SK-N-SH treated with all-trans-retinoic acid at 6 μM for 48 hours (cell line): ENCODE data around the gene PHF13.
A peak's percentile ranks its signal among the peaks of the same experiment; 100 is the strongest.

Source experiments
- ATAC-seq: fragments of 200-7000 bp; cut with Tn5 transposase; 3 replicates; pipeline ENCODE4 v1.9.1; 2020; ENCODE audit warnings: mild to moderate bottlenecking, moderate library complexity
- ARNTL ChIP-seq: fragments of 450-650 bp; formaldehyde crosslinking; IDR thresholded peaks from 2 replicates; pipeline ENCODE4 v1.5.0; 2020; ENCODE audit warnings: low read depth, mild to moderate bottlenecking, moderate library complexity, borderline replicate concordance
- BACH2 ChIP-seq: fragments of 250-450 bp; sonication (Bioruptor Pico); IDR thresholded peaks from 2 replicates; pipeline ENCODE4 v1.9.0; 2021; ENCODE audit warnings: mild to moderate bottlenecking, borderline replicate concordance
- CSDC2 ChIP-seq: fragments of 250-450 bp; sonication (Bioruptor Pico); IDR thresholded peaks from 2 replicates; pipeline ENCODE4 v1.5.0; 2020; ENCODE audit warnings: mild to moderate bottlenecking, moderate library complexity
- ESRRG ChIP-seq: fragments of 250-450 bp; sonication (Bioruptor Pico); IDR thresholded peaks from 2 replicates; pipeline ENCODE4 v1.6.1; 2021; ENCODE audit warnings: mild to moderate bottlenecking
- GLIS3 ChIP-seq: fragments of 250-450 bp; sonication (Bioruptor Pico); IDR thresholded peaks from 2 replicates; pipeline ENCODE4 v1.5.0; 2020; ENCODE audit warnings: mild to moderate bottlenecking, moderate library complexity
- ISL1 ChIP-seq: fragments of 250-450 bp; sonication (Bioruptor Pico); IDR thresholded peaks from 2 replicates; pipeline ENCODE4 v2.1.2; 2022; ENCODE audit warnings: mild to moderate bottlenecking, moderate library complexity
- OSR1 ChIP-seq: fragments of 250-450 bp; sonication (Bioruptor Pico); IDR thresholded peaks from 2 replicates; pipeline ENCODE4 v1.8.0; 2022; ENCODE audit warnings: moderate library complexity, mild to moderate bottlenecking, inconsistent platforms
- PPARA ChIP-seq: fragments of 250-450 bp; sonication (Bioruptor Pico); IDR thresholded peaks from 2 replicates; pipeline ENCODE4 v1.5.0; 2020; ENCODE audit warnings: mild to moderate bottlenecking, borderline replicate concordance
- RARB ChIP-seq: fragments of 250-450 bp; sonication (Bioruptor Pico); IDR thresholded peaks from 2 replicates; pipeline ENCODE4 v1.8.0; 2021; ENCODE audit warnings: mild to moderate bottlenecking, moderate library complexity
- TCF4 ChIP-seq: fragments of 250-450 bp; sonication (Bioruptor Pico); IDR thresholded peaks from 2 replicates; pipeline ENCODE4 v1.8.0; 2021; ENCODE audit warnings: mild to moderate bottlenecking, moderate library complexity, borderline replicate concordance
- TOX ChIP-seq: fragments of 250-450 bp; sonication (Bioruptor Pico); IDR thresholded peaks from 2 replicates; pipeline ENCODE4 v1.8.0; 2021; ENCODE audit warnings: mild to moderate bottlenecking, moderate library complexity, borderline replicate concordance
- ZC3H10 ChIP-seq: fragments of 250-450 bp; sonication (Bioruptor Pico); IDR thresholded peaks from 2 replicates; pipeline ENCODE4 v1.5.1; 2021; ENCODE audit warnings: mild to moderate bottlenecking, moderate library complexity
- ZFP3 ChIP-seq: fragments of 250-450 bp; sonication (Bioruptor Pico); IDR thresholded peaks from 2 replicates; pipeline ENCODE4 v1.5.0; 2020; ENCODE audit warnings: mild to moderate bottlenecking, moderate library complexity
- ZFP30 ChIP-seq: fragments of 450-650 bp; formaldehyde crosslinking; IDR thresholded peaks from 2 replicates; pipeline ENCODE4 v1.5.0; 2022; ENCODE audit warnings: mild to moderate bottlenecking, moderate library complexity
- ZNF70 ChIP-seq: fragments of 450-650 bp; formaldehyde crosslinking; IDR thresholded peaks from 2 replicates; pipeline ENCODE4 v1.5.0; 2020; ENCODE audit warnings: mild to moderate bottlenecking, moderate library complexity
- ZNF8 ChIP-seq: fragments of 450-650 bp; formaldehyde crosslinking; IDR thresholded peaks from 2 replicates; pipeline ENCODE4 v1.5.0; 2020; ENCODE audit warnings: mild to moderate bottlenecking, moderate library complexity
- TF ChIP-seq, protein P1 (sequence below): fragments of 250-450 bp; sonication (Bioruptor Pico); IDR thresholded peaks from 2 replicates; pipeline ENCODE4 v1.8.0; 2020; ENCODE audit warnings: mild to moderate bottlenecking, moderate library complexity, borderline replicate concordance
- TF ChIP-seq, protein P2 (sequence below): fragments of 250-450 bp; sonication (Bioruptor Pico); IDR thresholded peaks from 2 replicates; pipeline ENCODE4 v1.5.0; 2020; ENCODE audit warnings: mild to moderate bottlenecking, moderate library complexity
- TF ChIP-seq, protein P3 (sequence below): fragments of 250-450 bp; sonication (Bioruptor Pico); IDR thresholded peaks from 2 replicates; pipeline ENCODE4 v1.5.1; 2021; ENCODE audit warnings: mild to moderate bottlenecking, moderate library complexity
- TF ChIP-seq, protein P4 (sequence below): fragments of 250-450 bp; sonication (Bioruptor Pico); IDR thresholded peaks from 2 replicates; pipeline ENCODE4 v1.8.0; 2021; ENCODE audit warnings: low read depth, mild to moderate bottlenecking, moderate library complexity, borderline replicate concordance

PHF13 gene

GRCh38 chr1:6623269-6623965, 9.9 kb downstream of the PHF13 start:
- TF ChIP-seq ZNF70 (CRISPR knock-in tag) (no peak), TOX (CRISPR knock-in tag) (no peak), ZNF8 (CRISPR knock-in tag) (no peak), GLIS3 (CRISPR knock-in tag) (no peak), TCF4 (CRISPR knock-in tag) (no peak), CSDC2 (no peak), ZC3H10 (no peak), ESRRG (CRISPR knock-in tag) (no peak), ZFP3 (CRISPR knock-in tag) (no peak), ARNTL (CRISPR knock-in tag) (no peak), PPARA (no peak)
- TF ChIP-seq, protein P1, sequence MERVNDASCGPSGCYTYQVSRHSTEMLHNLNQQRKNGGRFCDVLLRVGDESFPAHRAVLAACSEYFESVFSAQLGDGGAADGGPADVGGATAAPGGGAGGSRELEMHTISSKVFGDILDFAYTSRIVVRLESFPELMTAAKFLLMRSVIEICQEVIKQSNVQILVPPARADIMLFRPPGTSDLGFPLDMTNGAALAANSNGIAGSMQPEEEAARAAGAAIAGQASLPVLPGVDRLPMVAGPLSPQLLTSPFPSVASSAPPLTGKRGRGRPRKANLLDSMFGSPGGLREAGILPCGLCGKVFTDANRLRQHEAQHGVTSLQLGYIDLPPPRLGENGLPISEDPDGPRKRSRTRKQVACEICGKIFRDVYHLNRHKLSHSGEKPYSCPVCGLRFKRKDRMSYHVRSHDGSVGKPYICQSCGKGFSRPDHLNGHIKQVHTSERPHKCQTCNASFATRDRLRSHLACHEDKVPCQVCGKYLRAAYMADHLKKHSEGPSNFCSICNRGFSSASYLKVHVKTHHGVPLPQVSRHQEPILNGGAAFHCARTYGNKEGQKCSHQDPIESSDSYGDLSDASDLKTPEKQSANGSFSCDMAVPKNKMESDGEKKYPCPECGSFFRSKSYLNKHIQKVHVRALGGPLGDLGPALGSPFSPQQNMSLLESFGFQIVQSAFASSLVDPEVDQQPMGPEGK (CRISPR knock-in tag) = no peak
- TF ChIP-seq, protein P2, sequence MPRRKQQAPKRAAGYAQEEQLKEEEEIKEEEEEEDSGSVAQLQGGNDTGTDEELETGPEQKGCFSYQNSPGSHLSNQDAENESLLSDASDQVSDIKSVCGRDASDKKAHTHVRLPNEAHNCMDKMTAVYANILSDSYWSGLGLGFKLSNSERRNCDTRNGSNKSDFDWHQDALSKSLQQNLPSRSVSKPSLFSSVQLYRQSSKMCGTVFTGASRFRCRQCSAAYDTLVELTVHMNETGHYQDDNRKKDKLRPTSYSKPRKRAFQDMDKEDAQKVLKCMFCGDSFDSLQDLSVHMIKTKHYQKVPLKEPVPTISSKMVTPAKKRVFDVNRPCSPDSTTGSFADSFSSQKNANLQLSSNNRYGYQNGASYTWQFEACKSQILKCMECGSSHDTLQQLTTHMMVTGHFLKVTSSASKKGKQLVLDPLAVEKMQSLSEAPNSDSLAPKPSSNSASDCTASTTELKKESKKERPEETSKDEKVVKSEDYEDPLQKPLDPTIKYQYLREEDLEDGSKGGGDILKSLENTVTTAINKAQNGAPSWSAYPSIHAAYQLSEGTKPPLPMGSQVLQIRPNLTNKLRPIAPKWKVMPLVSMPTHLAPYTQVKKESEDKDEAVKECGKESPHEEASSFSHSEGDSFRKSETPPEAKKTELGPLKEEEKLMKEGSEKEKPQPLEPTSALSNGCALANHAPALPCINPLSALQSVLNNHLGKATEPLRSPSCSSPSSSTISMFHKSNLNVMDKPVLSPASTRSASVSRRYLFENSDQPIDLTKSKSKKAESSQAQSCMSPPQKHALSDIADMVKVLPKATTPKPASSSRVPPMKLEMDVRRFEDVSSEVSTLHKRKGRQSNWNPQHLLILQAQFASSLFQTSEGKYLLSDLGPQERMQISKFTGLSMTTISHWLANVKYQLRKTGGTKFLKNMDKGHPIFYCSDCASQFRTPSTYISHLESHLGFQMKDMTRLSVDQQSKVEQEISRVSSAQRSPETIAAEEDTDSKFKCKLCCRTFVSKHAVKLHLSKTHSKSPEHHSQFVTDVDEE (CRISPR knock-in tag) = no peak
- ATAC-seq = no peak

GRCh38 chr1:6624710-6625583, 11.4 kb downstream of the PHF13 start, which contains the start of gene THAP3:
THAP3 (plus strand) TSS chr1:6624868; CDS start chr1:6625219, 351 bp downstream.
- TF ChIP-seq ZNF70 (CRISPR knock-in tag) (peak; percentile 84), CSDC2 (no peak)
- ATAC-seq = peak; percentile 89

GRCh38 chr1:6625584-6626149, 12.1 kb downstream of the PHF13 start:
- TF ChIP-seq TOX (CRISPR knock-in tag) (no peak), TCF4 (CRISPR knock-in tag) (no peak), BACH2 (CRISPR knock-in tag) (no peak), RARB (no peak), GLIS3 (CRISPR knock-in tag) (no peak), CSDC2 (no peak), OSR1 (CRISPR knock-in tag) (no peak), ZC3H10 (no peak), ZNF8 (CRISPR knock-in tag) (no peak)
- TF ChIP-seq, protein P1 (CRISPR knock-in tag) = no peak
- peak; percentile 43 for ATAC-seq

DNA sequence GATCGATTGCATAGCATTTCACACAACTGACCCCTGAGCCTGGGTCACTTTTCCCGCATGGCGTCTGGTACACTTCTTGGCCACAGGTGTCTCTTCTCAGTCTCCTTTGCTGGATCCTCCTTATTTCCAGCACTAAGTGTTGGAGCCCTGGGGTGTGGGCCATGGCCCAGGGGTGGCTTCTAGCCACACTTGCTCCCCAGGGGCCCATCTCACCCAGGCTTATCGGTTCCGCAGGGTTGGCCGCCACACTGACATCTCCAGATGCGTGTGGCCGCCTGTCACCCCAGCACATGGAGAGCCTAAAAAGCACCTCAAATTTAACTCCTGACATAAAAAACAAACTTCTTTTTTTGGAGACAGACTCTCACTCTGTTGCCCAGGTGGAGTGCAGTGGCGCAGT, 13.5 kb downstream of the PHF13 start:
- no peak for ATAC-seq
- TF ChIP-seq, protein P3, sequence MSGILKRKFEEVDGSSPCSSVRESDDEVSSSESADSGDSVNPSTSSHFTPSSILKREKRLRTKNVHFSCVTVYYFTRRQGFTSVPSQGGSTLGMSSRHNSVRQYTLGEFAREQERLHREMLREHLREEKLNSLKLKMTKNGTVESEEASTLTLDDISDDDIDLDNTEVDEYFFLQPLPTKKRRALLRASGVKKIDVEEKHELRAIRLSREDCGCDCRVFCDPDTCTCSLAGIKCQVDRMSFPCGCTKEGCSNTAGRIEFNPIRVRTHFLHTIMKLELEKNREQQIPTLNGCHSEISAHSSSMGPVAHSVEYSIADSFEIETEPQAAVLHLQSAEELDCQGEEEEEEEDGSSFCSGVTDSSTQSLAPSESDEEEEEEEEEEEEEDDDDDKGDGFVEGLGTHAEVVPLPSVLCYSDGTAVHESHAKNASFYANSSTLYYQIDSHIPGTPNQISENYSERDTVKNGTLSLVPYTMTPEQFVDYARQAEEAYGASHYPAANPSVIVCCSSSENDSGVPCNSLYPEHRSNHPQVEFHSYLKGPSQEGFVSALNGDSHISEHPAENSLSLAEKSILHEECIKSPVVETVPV (CRISPR knock-in tag) = no peak
- TF ChIP-seq GLIS3 (CRISPR knock-in tag) = no peak
- TF ChIP-seq ZFP3 (CRISPR knock-in tag) = no peak
- TF ChIP-seq ISL1 = no peak
- TF ChIP-seq, protein P1 (CRISPR knock-in tag) = no peak
- TF ChIP-seq ZNF70 (CRISPR knock-in tag) = no peak
- no peak for TF ChIP-seq TOX (CRISPR knock-in tag)
- no peak for TF ChIP-seq ZFP30 (CRISPR knock-in tag)
- TF ChIP-seq, protein P4, sequence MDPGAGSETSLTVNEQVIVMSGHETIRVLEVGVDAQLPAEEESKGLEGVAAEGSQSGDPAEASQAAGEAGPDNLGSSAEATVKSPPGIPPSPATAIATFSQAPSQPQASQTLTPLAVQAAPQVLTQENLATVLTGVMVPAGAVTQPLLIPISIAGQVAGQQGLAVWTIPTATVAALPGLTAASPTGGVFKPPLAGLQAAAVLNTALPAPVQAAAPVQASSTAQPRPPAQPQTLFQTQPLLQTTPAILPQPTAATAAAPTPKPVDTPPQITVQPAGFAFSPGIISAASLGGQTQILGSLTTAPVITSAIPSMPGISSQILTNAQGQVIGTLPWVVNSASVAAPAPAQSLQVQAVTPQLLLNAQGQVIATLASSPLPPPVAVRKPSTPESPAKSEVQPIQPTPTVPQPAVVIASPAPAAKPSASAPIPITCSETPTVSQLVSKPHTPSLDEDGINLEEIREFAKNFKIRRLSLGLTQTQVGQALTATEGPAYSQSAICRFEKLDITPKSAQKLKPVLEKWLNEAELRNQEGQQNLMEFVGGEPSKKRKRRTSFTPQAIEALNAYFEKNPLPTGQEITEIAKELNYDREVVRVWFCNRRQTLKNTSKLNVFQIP (CRISPR knock-in tag) = no peak
